CD4-positive, CD25-positive, alpha-beta regulatory T cell (primary cell): ENCODE data around the gene DPY19L1. TPM values are rescaled to one million over a fixed set of nuclear protein-coding genes. Genes with fewer than 3 reads are reported as not detected.
"Not testable (repeated sequence)": the region's sequence is repeated elsewhere in the genome, so short reads cannot be mapped to it uniquely, and the experiment has no call there.

ENCODE experiments used
- ATAC-seq, 2 donors: fragments of 150-1000 bp; cut with Tn5 transposase; one replicate each; pipeline ENCODE4 v1.10.0; 2021; ENCODE audit warnings: low read depth in 2 of 2, moderate number of reproducible peaks in 2 of 2, moderate library complexity in 1 of 2
- DNase-seq, 3 donors: peaks; one replicate each; pipeline versions ENCODE4 v3.0.0 to v3.0.0-alpha.2; 2012 to 2022; ENCODE audit warnings: mixed read lengths in 1 of 3
- H3K27ac ChIP-seq: one replicate; pipeline ENCODE4 v1.7.0; 2013; ENCODE audit warnings: mild to moderate bottlenecking, low read length; ENCODE audit not compliant: insufficient read depth, poor library complexity, severe bottlenecking
- H3K27me3 ChIP-seq: one replicate; pipeline ENCODE4 v1.7.0; 2013; ENCODE audit warnings: low read length; ENCODE audit not compliant: control insufficient read depth, insufficient read depth
- H3K36me3 ChIP-seq: one replicate; pipeline ENCODE4 v1.7.0; 2013; ENCODE audit warnings: mild to moderate bottlenecking, low read length, moderate library complexity; ENCODE audit not compliant: control insufficient read depth, insufficient read depth
- H3K4me1 ChIP-seq: 2 replicates; pipeline ENCODE4 v1.7.0; 2013; ENCODE audit warnings: mild to moderate bottlenecking, low read length; ENCODE audit not compliant: insufficient read depth, control insufficient read depth, poor library complexity, severe bottlenecking
- H3K4me3 ChIP-seq: one replicate; pipeline ENCODE4 v1.7.0; 2013; ENCODE audit warnings: low read depth, mild to moderate bottlenecking, low read length, moderate library complexity
- H3K9me3 ChIP-seq, 2 experiments: 1 replicate in 1 of 2; 2 replicates in 1 of 2; pipeline ENCODE4 v1.7.0; 2013; ENCODE audit warnings: low read length in 2 of 2, mild to moderate bottlenecking in 1 of 2, moderate library complexity in 1 of 2; ENCODE audit not compliant: control insufficient read depth in 2 of 2
- H3K27ac Mint-ChIP-seq, 3 donors: one replicate each; pipeline ENCODE4 v1.8.0; 2020 to 2022; ENCODE audit warnings: mild to moderate bottlenecking in 3 of 3, mixed read lengths in 3 of 3, moderate library complexity in 2 of 3
- H3K27me3 Mint-ChIP-seq: one replicate; pipeline ENCODE4 v1.8.0; 2022; ENCODE audit warnings: mild to moderate bottlenecking, mixed read lengths
- H3K36me3 Mint-ChIP-seq: one replicate; pipeline ENCODE4 v1.8.0; 2020; ENCODE audit warnings: mixed read lengths
- H3K4me1 Mint-ChIP-seq, 4 donors: one replicate each; pipeline ENCODE4 v1.8.0; 2020 to 2022; ENCODE audit warnings: mixed read lengths in 4 of 4, mild to moderate bottlenecking in 1 of 4
- H3K4me3 Mint-ChIP-seq, 4 donors: one replicate each; pipeline ENCODE4 v1.8.0; 2020 to 2022; ENCODE audit warnings: mild to moderate bottlenecking in 4 of 4, mixed read lengths in 4 of 4, moderate library complexity in 3 of 4
- H3K9me3 Mint-ChIP-seq, 7 donors: one replicate each; pipeline ENCODE4 v1.8.0; 2020 to 2022; ENCODE audit warnings: mixed read lengths in 7 of 7, mild to moderate bottlenecking in 3 of 7, moderate library complexity in 2 of 7
- polyA plus RNA-seq, 4 donors: library from polyadenylated mRNA; unstranded; fragments of 300-500 nt; fragmentation: Illumina TruSeq; gene quantifications; one replicate each; pipeline ENCODE4 v1.2.3, GENCODE V29; 2021
- total RNA-seq: library from RNA; stranded (reverse); gene quantifications from one replicate; pipeline ENCODE4 v1.2.3, GENCODE V29; 2022

Gene DPY19L1
- total and polyA plus RNA-seq, 5 donors from 2014 or later = 0.41 to 8.3 (median 1.1) TPM

DNA sequence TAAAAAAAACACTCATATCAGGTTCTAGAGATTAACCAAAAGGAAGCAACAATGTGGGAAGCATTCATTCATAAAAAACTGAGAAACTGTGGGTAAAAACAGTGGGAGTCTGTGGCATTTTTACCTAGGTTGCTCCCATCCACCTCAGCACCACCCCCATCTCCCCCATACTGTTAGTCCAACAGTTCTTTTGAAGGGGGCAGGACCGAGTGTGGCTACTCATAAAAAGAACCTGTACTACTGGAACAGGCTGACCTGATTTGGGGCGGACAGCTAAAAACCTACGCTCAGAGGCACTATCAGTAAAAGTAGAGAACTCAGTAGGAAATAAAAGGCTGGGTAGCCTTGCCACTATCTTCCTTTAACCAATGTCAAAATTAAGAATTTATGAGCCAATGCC lies 84.5 kb downstream of the DPY19L1 start:
- no peak overlapping the region for H3K27ac Mint-ChIP-seq

DNA sequence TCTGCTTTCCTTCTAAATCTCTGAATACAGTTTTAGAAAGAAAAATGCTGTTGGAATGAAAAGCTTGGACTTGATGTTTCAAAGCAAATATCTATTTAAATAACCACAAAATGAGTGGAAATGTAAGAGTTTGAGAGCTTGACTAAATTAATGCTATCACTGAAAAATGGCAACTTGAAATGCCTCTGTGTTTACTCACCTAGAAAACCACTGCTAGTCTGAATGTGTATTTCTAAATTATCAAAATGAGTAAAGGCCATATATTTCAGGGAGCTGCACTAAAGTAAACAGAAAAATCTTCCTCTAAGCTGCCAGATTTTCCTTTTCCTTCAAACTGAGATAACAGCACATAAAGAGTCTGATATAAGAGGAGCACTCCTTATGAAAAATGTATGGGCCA lies 87.9 kb downstream of the DPY19L1 start:
- no peak overlapping the region for H3K4me3 ChIP-seq
- H3K27me3 Mint-ChIP-seq = no peaks in the 10 kb centered on the region
- no peak for DNase-seq
- H3K4me3 Mint-ChIP-seq = no peak overlapping the region
- H3K27ac ChIP-seq = no peak overlapping the region
- H3K27me3 ChIP-seq = no peaks in the 10 kb centered on the region
- H3K27ac Mint-ChIP-seq = no peak overlapping the region
- no peak for ATAC-seq
- H3K4me1 ChIP-seq = no peaks in the 10 kb centered on the region
- no peaks in the 10 kb centered on the region for H3K36me3 Mint-ChIP-seq
- peaks cover 0 to 1% (median 0%) of the 10 kb centered on the region in 7 donors for H3K9me3 Mint-ChIP-seq
- peaks cover 3% of the 10 kb centered on the region for H3K36me3 ChIP-seq
- no peaks in the 10 kb centered on the region for H3K9me3 ChIP-seq
- H3K4me1 Mint-ChIP-seq = peaks cover 0 to 4% (median 0%) of the 10 kb centered on the region in 4 donors

More for the DNA sequence above, 84.5 kb downstream of the DPY19L1 start:
- H3K36me3 Mint-ChIP-seq = peaks cover 7% of the 10 kb centered on the region
- no peak overlapping the region for H3K4me3 Mint-ChIP-seq
- Histone ChIP-seq H3K27me3 (no peaks in the 10 kb centered on the region), H3K9me3 (no peaks in the 10 kb centered on the region), H3K27ac (no peak overlapping the region), H3K36me3 (peaks cover 3% of the 10 kb centered on the region), H3K4me1 (no peaks in the 10 kb centered on the region), H3K4me3 (no peak overlapping the region)
- H3K9me3 Mint-ChIP-seq = peaks cover 0 to 3% (median 0%) of the 10 kb centered on the region in 7 donors
- no peak for ATAC-seq
- no peaks in the 10 kb centered on the region for H3K27me3 Mint-ChIP-seq
- no peak for DNase-seq
- peaks cover 0 to 4% (median 0%) of the 10 kb centered on the region in 4 donors for H3K4me1 Mint-ChIP-seq

DNA sequence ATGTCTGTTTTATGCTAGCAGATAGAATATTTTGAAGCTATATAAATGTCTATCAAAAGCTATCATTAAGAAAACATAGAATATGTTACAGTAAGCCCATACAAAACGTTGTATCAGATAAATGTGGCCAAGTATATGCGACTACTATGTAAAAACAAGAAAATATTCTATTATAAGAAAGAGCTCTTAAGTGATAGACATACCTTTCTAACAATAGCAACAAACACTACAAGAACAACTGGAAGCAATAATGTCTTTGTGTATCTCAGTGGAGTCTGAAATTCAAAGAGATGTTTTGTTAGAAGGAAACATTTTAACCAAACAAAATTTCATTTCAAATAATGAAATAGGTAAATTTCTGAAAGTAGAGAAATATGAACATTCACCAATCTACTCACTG lies 89.9 kb downstream of the DPY19L1 start:
- not testable (repeated sequence) for DNase-seq, H3K36me3 Mint-ChIP-seq, H3K4me3 ChIP-seq, H3K27ac Mint-ChIP-seq, H3K36me3 ChIP-seq, H3K4me1 Mint-ChIP-seq, H3K27me3 Mint-ChIP-seq, H3K9me3 Mint-ChIP-seq, H3K4me3 Mint-ChIP-seq, H3K4me1 ChIP-seq, ATAC-seq, H3K27me3 ChIP-seq, H3K27ac ChIP-seq, H3K9me3 ChIP-seq

DNA sequence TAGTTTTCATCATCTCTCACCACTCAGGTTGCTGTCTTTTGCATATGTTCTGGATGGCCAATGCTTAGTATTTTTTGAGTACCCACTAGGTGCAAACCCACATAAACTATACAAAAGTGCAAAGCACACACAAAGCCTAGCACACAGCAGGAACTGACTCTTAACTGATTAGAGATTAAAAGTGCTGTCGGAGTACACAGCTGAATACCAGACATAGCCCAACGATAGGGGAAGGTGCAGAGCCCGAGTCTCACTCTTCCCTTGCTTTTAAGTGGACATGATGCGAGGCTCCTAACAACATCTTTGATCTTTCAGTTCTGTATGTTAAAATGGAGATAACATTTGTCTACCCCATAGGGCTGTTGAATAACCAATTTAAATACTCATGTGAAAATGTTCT lies 90.8 kb downstream of the DPY19L1 start:
- Mint-ChIP-seq H3K27ac (no peak overlapping the region), H3K9me3 (peaks cover 0 to 1% (median 0%) of the 10 kb centered on the region in 7 donors), H3K27me3 (no peaks in the 10 kb centered on the region), H3K36me3 (no peaks in the 10 kb centered on the region), H3K4me3 (no peak overlapping the region), H3K4me1 (peaks cover 0 to 4% (median 0%) of the 10 kb centered on the region in 4 donors)
- Histone ChIP-seq H3K36me3 (peaks cover 3% of the 10 kb centered on the region), H3K9me3 (no peaks in the 10 kb centered on the region), H3K27ac (no peak overlapping the region), H3K27me3 (no peaks in the 10 kb centered on the region), H3K4me3 (no peak overlapping the region), H3K4me1 (no peaks in the 10 kb centered on the region)
- no peak for DNase-seq
- ATAC-seq = no peak

DNA sequence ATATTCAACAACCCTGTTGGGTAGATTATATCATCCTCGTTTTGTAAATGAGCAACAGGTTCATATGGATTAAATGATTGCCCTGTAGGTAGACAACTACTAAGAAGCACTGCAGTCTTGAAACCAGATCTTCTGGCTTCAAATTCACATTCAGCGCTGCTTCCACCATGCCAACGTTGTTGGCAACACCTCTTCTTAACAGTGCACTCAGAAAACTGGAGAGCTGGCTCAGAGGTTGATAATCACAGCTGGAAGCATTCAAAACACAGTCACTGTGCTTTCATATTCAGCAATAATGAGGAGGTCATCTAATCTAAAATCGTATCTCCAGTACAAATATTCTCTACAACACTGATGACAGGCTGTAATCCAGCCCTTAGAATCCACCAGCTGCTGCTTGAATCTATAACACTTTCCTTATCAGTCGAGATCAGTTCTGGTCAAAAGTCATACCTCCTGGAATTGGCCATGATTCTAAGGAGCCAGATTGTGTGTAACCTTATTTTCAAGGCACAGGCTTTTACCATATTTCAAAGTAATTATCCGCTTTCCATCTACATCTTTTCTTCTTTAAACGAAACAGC lies 91.3 kb downstream of the DPY19L1 start:
- not testable (repeated sequence) for H3K9me3 ChIP-seq, H3K27me3 Mint-ChIP-seq, H3K36me3 Mint-ChIP-seq, H3K4me1 Mint-ChIP-seq, H3K4me3 ChIP-seq, H3K4me3 Mint-ChIP-seq, H3K27ac Mint-ChIP-seq, H3K9me3 Mint-ChIP-seq, H3K27ac ChIP-seq, H3K36me3 ChIP-seq, ATAC-seq, H3K27me3 ChIP-seq, H3K4me1 ChIP-seq, DNase-seq

DNA sequence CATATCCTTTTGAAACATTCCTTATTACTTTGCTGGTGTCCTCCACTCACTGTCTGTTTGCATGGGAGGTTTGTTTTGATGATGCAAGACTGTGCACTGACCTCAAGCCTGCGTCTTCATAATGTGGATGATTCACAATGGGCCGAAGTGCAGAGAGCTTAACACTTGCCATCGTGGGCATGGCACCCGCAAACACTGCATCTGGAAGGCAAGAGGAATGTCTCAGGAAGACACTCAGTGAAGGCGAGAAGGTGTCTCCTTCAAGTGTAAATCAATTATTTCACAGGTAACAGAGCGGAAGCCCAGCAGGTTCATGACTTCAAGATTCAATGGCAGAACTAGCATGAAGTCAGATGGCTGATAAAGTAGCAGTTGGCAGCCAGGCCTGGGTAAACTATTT lies 98.1 kb downstream of the DPY19L1 start:
- no peaks in the 10 kb centered on the region for H3K27me3 ChIP-seq
- DNase-seq = no peak
- H3K27me3 Mint-ChIP-seq = no peaks in the 10 kb centered on the region

DNA sequence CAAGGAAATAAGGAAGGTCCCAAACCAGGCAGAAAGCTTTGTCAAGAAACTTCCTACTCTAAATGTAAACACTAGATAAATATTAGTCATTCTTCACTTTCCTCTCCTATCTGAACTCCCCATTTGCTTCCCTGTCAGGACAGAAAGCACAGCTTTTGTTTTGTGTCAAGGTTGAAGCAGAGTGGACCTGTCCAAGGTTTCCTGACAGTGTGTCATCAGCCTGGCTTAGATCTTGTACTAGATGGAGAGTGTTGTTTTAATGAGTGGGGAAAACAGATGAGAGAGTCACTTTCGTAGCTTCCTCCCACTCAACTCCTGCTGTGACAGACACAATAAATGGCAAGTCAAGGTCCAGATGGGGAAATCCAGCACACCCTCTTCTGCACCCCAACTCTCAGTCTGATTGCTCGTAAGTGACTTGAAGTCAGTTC lies 101.5 kb downstream of the DPY19L1 start:
- H3K27me3 ChIP-seq, H3K4me3 ChIP-seq, H3K27ac Mint-ChIP-seq, H3K36me3 ChIP-seq, H3K4me3 Mint-ChIP-seq, H3K9me3 ChIP-seq, H3K27me3 Mint-ChIP-seq, H3K4me1 Mint-ChIP-seq, H3K27ac ChIP-seq, H3K9me3 Mint-ChIP-seq, DNase-seq, ATAC-seq, H3K4me1 ChIP-seq: not testable (repeated sequence)
- peaks cover 16% of the 10 kb centered on the region for H3K36me3 Mint-ChIP-seq

More for the DNA sequence above, 98.1 kb downstream of the DPY19L1 start:
- no peak overlapping the region for H3K27ac Mint-ChIP-seq
- H3K9me3 ChIP-seq = no peaks in the 10 kb centered on the region
- no peak for ATAC-seq
- no peak overlapping the region for H3K4me3 ChIP-seq
- H3K4me1 ChIP-seq = no peaks in the 10 kb centered on the region
- no peak overlapping the region for H3K27ac ChIP-seq
- peaks cover 18% of the 10 kb centered on the region for H3K36me3 Mint-ChIP-seq
- no peak overlapping the region for H3K4me3 Mint-ChIP-seq
- no peaks in the 10 kb centered on the region for H3K9me3 Mint-ChIP-seq
- H3K36me3 ChIP-seq = peaks cover 3% of the 10 kb centered on the region
- H3K4me1 Mint-ChIP-seq = no peaks in the 10 kb centered on the region

DNA sequence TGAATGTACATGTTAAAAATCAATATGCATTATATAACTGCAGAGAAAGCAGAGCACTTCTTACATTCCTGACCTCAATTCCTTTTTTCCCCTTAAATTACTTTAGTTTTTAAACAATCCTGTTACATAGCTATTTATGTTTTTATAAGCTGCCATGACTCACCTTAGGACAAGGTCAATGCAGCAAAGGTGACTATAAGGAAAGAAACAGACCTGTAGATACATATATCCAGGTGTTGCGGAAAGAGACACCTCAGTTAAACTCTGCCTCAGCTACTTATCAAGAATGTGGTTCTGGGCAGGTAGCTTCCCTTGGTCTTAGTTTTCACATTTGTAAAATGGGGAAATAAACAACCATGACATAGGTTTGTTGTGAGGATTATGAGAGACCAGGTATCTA lies 105.5 kb downstream of the DPY19L1 start:
- Histone ChIP-seq H3K36me3 (no peaks in the 10 kb centered on the region), H3K4me1 (no peaks in the 10 kb centered on the region), H3K27me3 (no peaks in the 10 kb centered on the region), H3K27ac (no peak overlapping the region), H3K9me3 (no peaks in the 10 kb centered on the region), H3K4me3 (no peak overlapping the region)
- peaks cover 7% of the 10 kb centered on the region for H3K36me3 Mint-ChIP-seq
- H3K27me3 Mint-ChIP-seq = no peaks in the 10 kb centered on the region
- no peak overlapping the region for H3K4me3 Mint-ChIP-seq
- no peak overlapping the region for H3K27ac Mint-ChIP-seq
- no peak for DNase-seq
- H3K4me1 Mint-ChIP-seq = peaks cover 0 to 3% (median 0%) of the 10 kb centered on the region in 4 donors
- ATAC-seq = no peak
- H3K9me3 Mint-ChIP-seq = peaks cover 0 to 1% (median 0%) of the 10 kb centered on the region in 7 donors
